Testis (tissue), 3 donors: ENCODE measurements around the gene ANAPC1. TPM values are rescaled to one million over a fixed set of nuclear protein-coding genes. Genes with fewer than 3 reads are reported as not detected.
A peak's percentile ranks its signal among the peaks of the same experiment; 100 is the strongest.

ENCODE experiments used
- DNase-seq: peaks from one replicate; pipeline ENCODE4 v3.0.0-alpha.2; 2019
- H3K27ac ChIP-seq, 2 donors: fragments of 200-600 bp; sonication (generic); one replicate each; pipeline ENCODE4 v1.5.1; 2019
- H3K27me3 ChIP-seq: fragments of 200-600 bp; sonication (generic); one replicate; pipeline ENCODE4 v1.5.1; 2019
- H3K36me3 ChIP-seq: fragments of 200-600 bp; sonication (generic); one replicate; pipeline ENCODE4 v1.5.1; 2017; ENCODE audit warnings: low read depth; ENCODE audit errors: missing control alignments
- H3K4me1 ChIP-seq: fragments of 200-600 bp; sonication (generic); one replicate; pipeline ENCODE4 v1.5.1; 2019
- H3K4me3 ChIP-seq, 2 donors: fragments of 200-600 bp; sonication (generic); one replicate each; pipeline ENCODE4 v1.5.1; 2017 to 2019
- H3K9me3 ChIP-seq: fragments of 200-600 bp; sonication (generic); one replicate; pipeline ENCODE4 v1.5.1; 2017
- POLR2A ChIP-seq: fragments of 450-650 bp; IDR thresholded peaks from one replicate; pipeline ENCODE4 v1.6.1; 2017; ENCODE audit warnings: antibody characterized with exemption, mild to moderate bottlenecking, moderate library complexity
- WGBS, 2 donors: methylation state at CpG; one replicate each; pipeline ENCODE4 v1.1.5; 2018; 5-methylcytosine and 5-hydroxymethylcytosine counted together
- intact Hi-C: fragments of 100-400 bp; cut with DNase I; formaldehyde crosslinking; loops from one replicate; pipeline ENCODE4 v1.15.1; 2023; ENCODE audit warnings: low total_unique reads
- polyA plus RNA-seq: library from polyadenylated mRNA; stranded (reverse); fragments of 350-450 nt; fragmentation: Illumina TruSeq; extraction: RNeasy Lipid Tissue Mini Kit (QIAGEN cat#74804); gene quantifications from one replicate; pipeline ENCODE4 v1.2.3, GENCODE V29; 2014; ENCODE audit warnings: low read depth, low replicate concordance; ENCODE audit not compliant: insufficient read depth
- total RNA-seq, 2 donors: library from RNA; depleted of rRNA; stranded (reverse); fragments of >200 nt; gene quantifications; one replicate each; pipeline ENCODE4 v1.2.3, GENCODE V29; 2016
- TF ChIP-seq, protein P1 (sequence below), 3 experiments: fragments of 450-650 bp in 2 of 3; fragments of 200-600 bp in 1 of 3; sonication (generic) in 1 of 3; IDR thresholded peaks; one replicate each; pipeline ENCODE4 v1.5.1; 2016 to 2019; ENCODE audit warnings: antibody characterized with exemption in 3 of 3, mild to moderate bottlenecking in 2 of 3, moderate library complexity in 1 of 3

The ANAPC1 gene
- total and polyA plus RNA-seq, 3 donors from 2014 or later: 32.6 to 77.2 (median 68.5) TPM

DNA sequence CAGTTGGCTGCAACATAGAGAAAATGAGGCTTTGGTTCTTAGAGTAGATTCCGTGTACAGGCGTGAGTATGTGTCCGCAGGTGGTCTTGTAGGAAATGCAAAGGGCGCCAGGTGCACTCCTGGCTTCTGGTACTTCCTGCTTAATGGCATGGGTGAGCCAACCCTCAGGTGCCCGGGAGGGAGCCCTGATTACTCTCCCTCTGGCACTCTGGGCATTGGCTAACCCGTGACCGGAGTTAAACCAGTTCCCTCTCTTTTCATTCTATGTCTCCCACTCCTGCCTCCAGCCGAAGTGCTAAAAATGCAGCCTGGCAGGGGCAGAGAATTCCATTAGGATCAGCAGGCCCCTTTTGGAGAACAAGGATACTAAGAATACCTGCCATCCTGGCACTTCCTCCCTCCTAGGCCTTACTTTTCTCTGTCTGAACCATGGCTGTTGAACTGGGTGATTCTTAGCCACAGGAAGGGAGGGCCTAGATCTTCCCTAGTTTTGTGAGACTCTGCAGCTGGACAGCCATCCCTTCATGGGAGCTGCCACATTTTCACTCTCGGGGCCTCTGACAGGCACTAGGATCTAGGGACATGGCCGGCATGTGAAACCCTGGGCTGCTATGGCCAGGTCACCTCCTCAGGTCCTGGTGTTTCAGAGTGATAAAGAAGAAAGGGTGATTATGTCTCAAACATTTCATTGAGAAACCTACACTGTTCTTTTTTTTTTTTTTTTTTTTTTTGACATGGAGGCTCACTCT is 20.9 kb upstream of the ANAPC1 start:
- no peaks in the 10 kb centered on the region for H3K27me3 ChIP-seq
- no peaks in the 10 kb centered on the region for H3K36me3 ChIP-seq
- H3K9me3 ChIP-seq: no peaks in the 10 kb centered on the region
- H3K27ac ChIP-seq: peak overlapping the region in 1 of 2 donors; percentile 83
- no peak for DNase-seq
- H3K4me1 ChIP-seq: peaks cover 53% of the 10 kb centered on the region
- 88 to 93% methylated on average over 10 of the region's 10 CpGs for WGBS, 2 donors
- H3K4me3 ChIP-seq: no peak overlapping the region
- intact Hi-C loops: no loop called here
- no peak for TF ChIP-seq POLR2A
- TF ChIP-seq, protein P1, sequence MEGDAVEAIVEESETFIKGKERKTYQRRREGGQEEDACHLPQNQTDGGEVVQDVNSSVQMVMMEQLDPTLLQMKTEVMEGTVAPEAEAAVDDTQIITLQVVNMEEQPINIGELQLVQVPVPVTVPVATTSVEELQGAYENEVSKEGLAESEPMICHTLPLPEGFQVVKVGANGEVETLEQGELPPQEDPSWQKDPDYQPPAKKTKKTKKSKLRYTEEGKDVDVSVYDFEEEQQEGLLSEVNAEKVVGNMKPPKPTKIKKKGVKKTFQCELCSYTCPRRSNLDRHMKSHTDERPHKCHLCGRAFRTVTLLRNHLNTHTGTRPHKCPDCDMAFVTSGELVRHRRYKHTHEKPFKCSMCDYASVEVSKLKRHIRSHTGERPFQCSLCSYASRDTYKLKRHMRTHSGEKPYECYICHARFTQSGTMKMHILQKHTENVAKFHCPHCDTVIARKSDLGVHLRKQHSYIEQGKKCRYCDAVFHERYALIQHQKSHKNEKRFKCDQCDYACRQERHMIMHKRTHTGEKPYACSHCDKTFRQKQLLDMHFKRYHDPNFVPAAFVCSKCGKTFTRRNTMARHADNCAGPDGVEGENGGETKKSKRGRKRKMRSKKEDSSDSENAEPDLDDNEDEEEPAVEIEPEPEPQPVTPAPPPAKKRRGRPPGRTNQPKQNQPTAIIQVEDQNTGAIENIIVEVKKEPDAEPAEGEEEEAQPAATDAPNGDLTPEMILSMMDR (IDR thresholded peaks at IDR 0.05): no peak

DNA sequence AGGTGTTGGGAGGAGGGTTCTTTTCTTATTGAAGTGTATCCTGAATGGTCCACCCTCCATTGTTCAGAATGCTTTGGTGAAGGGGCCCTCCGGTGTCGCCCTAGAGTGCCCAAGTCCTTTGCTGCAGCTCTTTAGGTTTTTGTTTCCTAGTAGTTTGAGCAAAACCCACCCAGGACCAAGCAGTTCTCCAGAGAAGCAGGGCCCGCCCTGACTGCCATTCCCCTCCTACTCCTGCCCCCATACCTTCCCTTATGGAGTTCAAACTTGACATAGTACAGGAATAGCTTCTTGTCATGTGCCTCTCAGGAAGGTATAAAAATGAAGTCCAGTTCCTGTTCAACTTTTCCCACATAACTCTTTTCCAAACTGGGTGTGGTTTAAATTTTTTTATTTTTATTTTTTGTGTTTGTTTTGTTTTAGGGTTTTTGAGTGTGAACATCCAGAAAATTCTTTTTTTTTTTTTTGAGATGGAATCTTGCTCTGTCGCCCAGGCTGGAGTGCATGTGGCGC is 20.0 kb upstream of the ANAPC1 start:
- intact Hi-C loops: no loop called here
- WGBS, 2 donors: 84 to 92% methylated on average over 5 of the region's 5 CpGs
- H3K9me3 ChIP-seq: no peaks in the 10 kb centered on the region
- no peak for DNase-seq
- no peaks in the 10 kb centered on the region for H3K36me3 ChIP-seq
- H3K4me3 ChIP-seq: no peak overlapping the region
- TF ChIP-seq, protein P1 (IDR thresholded peaks at IDR 0.05): no peak
- TF ChIP-seq POLR2A: no peak
- H3K4me1 ChIP-seq: peaks cover 48% of the 10 kb centered on the region
- H3K27me3 ChIP-seq: no peaks in the 10 kb centered on the region
- H3K27ac ChIP-seq: no peak overlapping the region

DNA sequence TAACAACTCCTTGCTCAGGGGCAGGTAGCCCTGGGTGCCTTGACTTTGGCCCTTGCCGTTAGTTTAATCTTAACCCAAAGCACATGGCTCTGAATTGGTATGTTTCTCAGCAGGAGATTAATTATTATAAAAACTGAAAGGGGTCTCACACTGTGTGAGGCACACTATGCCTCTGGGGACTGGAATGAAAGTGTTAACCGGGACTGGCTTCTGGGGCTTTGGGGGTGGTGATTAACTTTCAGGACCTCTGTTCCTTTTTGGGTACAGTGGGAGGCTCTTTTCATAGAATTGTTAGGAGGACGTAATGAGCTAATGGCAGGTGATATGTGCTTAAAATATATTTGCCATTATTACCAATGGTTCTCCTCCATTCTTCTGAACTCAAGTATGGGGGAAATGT is 19.5 kb upstream of the ANAPC1 start:
- 63 to 78% methylated on average over 3 of the region's 3 CpGs for WGBS, 2 donors
- TF ChIP-seq POLR2A: no peak
- TF ChIP-seq, protein P1 (IDR thresholded peaks at IDR 0.05): no peak
- H3K4me1 ChIP-seq: peaks cover 44% of the 10 kb centered on the region
- DNase-seq: no peak
- no peak overlapping the region for H3K4me3 ChIP-seq
- H3K9me3 ChIP-seq: no peaks in the 10 kb centered on the region
- no peaks in the 10 kb centered on the region for H3K36me3 ChIP-seq
- no peak overlapping the region for H3K27ac ChIP-seq
- no peaks in the 10 kb centered on the region for H3K27me3 ChIP-seq
- intact Hi-C loops: no loop called here

DNA sequence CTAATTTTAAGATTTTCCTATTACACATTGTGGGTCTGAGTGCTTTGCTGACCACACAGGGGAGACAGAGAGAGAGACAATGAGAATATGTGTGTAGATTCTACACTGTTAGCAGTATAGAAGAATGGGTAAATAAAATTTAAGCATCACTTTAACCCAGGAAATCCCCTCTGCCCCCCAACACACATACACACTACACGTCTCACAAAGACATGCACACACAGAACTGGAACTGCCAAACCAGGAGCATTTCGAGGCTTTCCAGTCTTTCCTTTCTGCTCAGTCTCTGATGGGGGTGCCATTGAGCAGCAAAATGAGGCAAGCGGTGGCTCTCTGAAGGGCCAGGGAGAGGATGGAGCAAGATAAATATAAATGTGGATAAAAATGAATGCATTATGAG is 16.9 kb upstream of the ANAPC1 start:
- DNase-seq: peak; percentile 55
- H3K9me3 ChIP-seq: no peaks in the 10 kb centered on the region
- peak overlapping the region in 1 of 2 donors; percentile 97 for H3K4me3 ChIP-seq
- peak overlapping the region; percentile 2 to 93 for H3K27ac ChIP-seq
- H3K36me3 ChIP-seq: no peaks in the 10 kb centered on the region
- peaks cover 36% of the 10 kb centered on the region for H3K4me1 ChIP-seq
- 25 to 26% methylated on average over 3 of the region's 3 CpGs for WGBS, 2 donors
- intact Hi-C loops: no loop called here
- TF ChIP-seq, protein P1 (IDR thresholded peaks at IDR 0.05): peak in 2 of 3 experiments; percentile 12 to 39
- TF ChIP-seq POLR2A: no peak
- no peaks in the 10 kb centered on the region for H3K27me3 ChIP-seq
